Measurements from ENCODE around the gene TAX1BP3.

Gene TAX1BP3

DNA sequence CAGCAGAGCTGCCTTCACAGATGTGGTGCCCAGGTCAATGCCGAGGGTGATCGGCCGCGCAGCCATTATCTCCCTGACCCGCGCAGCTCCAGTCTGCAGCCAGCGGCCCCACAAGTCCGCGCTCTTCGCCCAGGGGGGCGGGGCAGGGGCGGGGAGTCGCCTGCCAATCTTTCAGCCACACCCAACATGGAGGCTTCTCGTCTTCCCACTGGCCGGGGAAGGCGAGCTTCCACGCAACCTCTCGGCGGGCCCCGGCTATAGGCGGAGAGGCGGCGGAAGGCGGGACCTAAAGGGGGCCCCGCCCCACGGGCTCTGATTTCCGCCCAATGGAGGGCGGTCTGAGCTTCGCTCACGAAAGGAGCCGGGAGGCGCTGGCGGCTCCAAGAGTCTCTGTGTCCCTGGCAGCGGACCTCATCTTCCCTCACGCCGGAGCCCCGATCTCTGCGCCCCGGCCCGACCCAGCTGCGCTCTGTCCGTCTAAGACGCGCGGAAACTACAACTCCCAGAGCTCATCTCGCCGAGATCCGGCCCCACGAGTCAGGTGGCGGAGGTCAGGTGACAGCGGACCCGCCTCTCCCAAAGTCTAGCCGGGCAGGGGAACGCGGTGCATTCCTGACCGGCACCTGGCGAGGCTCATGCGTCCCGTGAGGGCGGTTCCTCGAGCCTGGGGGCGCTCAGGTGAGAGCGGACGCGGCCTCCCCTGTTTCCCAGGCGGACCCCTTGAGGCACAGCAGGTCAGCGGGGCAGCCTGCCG lies 32.0 kb downstream of the TAX1BP3 start, which contains the start of the genes CTNS and SHPK (continued):
- TF ChIP-seq ZNF214 (tag by site-specific recombination; IDR thresholded peaks at IDR 0.05; ENCODE audit: borderline replicate concordance) (no peak), ZNF658 (tag by site-specific recombination; IDR thresholded peaks at IDR 0.05) (no peak), AEBP2 (tag by site-specific recombination; IDR thresholded peaks at IDR 0.05; ENCODE audit: borderline replicate concordance) (no peak), SALL2 (tag by site-specific recombination; IDR thresholded peaks at IDR 0.05; ENCODE audit: borderline replicate concordance) (no peak), ZNF571 (tag by site-specific recombination; IDR thresholded peaks at IDR 0.05) (no peak), GLI2 (tag by site-specific recombination; IDR thresholded peaks at IDR 0.05; ENCODE audit: borderline replicate concordance, low read depth) (no peak), MYNN (tag by site-specific recombination; IDR thresholded peaks at IDR 0.05; ENCODE audit: borderline replicate concordance) (no peak), ZNF514 (tag by site-specific recombination; IDR thresholded peaks at IDR 0.05) (no peak), ZSCAN16 (tag by site-specific recombination; IDR thresholded peaks at IDR 0.05) (no peak), GLIS1 (tag by site-specific recombination; IDR thresholded peaks at IDR 0.05) (peak; percentile 87), PRDM4 (tag by site-specific recombination; IDR thresholded peaks at IDR 0.05) (no peak), ZNF169 (tag by site-specific recombination; IDR thresholded peaks at IDR 0.05) (no peak), ZNF341 (tag by site-specific recombination; IDR thresholded peaks at IDR 0.05; ENCODE audit: low read depth) (0 out of 2 replicates have a peak, but pooled peaks have one; percentile 26), ZNF394 (tag by site-specific recombination; IDR thresholded peaks at IDR 0.05; ENCODE audit: borderline replicate concordance) (no peak), ZNF274 (IDR thresholded peaks at IDR 0.05; ENCODE audit: low read length) (no peak), ZNF274 (tag by site-specific recombination; IDR thresholded peaks at IDR 0.05; ENCODE audit: borderline replicate concordance) (no peak), ZNF513 (tag by site-specific recombination; IDR thresholded peaks at IDR 0.05) (no peak), ZNF121 (tag by site-specific recombination; IDR thresholded peaks at IDR 0.05) (no peak)
- TF ChIP-seq, protein P1, sequence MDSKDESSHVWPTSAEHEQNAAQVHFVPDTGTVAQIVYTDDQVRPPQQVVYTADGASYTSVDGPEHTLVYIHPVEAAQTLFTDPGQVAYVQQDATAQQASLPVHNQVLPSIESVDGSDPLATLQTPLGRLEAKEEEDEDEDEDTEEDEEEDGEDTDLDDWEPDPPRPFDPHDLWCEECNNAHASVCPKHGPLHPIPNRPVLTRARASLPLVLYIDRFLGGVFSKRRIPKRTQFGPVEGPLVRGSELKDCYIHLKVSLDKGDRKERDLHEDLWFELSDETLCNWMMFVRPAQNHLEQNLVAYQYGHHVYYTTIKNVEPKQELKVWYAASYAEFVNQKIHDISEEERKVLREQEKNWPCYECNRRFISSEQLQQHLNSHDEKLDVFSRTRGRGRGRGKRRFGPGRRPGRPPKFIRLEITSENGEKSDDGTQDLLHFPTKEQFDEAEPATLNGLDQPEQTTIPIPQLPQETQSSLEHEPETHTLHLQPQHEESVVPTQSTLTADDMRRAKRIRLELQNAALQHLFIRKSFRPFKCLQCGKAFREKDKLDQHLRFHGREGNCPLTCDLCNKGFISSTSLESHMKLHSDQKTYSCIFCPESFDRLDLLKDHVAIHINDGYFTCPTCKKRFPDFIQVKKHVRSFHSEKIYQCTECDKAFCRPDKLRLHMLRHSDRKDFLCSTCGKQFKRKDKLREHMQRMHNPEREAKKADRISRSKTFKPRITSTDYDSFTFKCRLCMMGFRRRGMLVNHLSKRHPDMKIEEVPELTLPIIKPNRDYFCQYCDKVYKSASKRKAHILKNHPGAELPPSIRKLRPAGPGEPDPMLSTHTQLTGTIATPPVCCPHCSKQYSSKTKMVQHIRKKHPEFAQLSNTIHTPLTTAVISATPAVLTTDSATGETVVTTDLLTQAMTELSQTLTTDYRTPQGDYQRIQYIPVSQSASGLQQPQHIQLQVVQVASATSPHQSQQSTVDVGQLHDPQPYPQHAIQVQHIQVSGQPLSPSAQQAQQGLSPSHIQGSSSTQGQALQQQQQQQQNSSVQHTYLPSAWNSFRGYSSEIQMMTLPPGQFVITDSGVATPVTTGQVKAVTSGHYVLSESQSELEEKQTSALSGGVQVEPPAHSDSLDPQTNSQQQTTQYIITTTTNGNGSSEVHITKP (tag by site-specific recombination; IDR thresholded peaks at IDR 0.05), result peak; percentile 84
- TF ChIP-seq, protein P2, sequence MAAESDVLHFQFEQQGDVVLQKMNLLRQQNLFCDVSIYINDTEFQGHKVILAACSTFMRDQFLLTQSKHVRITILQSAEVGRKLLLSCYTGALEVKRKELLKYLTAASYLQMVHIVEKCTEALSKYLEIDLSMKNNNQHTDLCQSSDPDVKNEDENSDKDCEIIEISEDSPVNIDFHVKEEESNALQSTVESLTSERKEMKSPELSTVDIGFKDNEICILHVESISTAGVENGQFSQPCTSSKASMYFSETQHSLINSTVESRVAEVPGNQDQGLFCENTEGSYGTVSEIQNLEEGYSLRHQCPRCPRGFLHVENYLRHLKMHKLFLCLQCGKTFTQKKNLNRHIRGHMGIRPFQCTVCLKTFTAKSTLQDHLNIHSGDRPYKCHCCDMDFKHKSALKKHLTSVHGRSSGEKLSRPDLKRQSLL (tag by site-specific recombination; IDR thresholded peaks at IDR 0.05), result no peak
- TF ChIP-seq, protein P3, sequence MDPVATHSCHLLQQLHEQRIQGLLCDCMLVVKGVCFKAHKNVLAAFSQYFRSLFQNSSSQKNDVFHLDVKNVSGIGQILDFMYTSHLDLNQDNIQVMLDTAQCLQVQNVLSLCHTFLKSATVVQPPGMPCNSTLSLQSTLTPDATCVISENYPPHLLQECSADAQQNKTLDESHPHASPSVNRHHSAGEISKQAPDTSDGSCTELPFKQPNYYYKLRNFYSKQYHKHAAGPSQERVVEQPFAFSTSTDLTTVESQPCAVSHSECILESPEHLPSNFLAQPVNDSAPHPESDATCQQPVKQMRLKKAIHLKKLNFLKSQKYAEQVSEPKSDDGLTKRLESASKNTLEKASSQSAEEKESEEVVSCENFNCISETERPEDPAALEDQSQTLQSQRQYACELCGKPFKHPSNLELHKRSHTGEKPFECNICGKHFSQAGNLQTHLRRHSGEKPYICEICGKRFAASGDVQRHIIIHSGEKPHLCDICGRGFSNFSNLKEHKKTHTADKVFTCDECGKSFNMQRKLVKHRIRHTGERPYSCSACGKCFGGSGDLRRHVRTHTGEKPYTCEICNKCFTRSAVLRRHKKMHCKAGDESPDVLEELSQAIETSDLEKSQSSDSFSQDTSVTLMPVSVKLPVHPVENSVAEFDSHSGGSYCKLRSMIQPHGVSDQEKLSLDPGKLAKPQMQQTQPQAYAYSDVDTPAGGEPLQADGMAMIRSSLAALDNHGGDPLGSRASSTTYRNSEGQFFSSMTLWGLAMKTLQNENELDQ (tag by site-specific recombination; IDR thresholded peaks at IDR 0.05; ENCODE audit: low read depth), result no peak
- TF ChIP-seq, protein P4, sequence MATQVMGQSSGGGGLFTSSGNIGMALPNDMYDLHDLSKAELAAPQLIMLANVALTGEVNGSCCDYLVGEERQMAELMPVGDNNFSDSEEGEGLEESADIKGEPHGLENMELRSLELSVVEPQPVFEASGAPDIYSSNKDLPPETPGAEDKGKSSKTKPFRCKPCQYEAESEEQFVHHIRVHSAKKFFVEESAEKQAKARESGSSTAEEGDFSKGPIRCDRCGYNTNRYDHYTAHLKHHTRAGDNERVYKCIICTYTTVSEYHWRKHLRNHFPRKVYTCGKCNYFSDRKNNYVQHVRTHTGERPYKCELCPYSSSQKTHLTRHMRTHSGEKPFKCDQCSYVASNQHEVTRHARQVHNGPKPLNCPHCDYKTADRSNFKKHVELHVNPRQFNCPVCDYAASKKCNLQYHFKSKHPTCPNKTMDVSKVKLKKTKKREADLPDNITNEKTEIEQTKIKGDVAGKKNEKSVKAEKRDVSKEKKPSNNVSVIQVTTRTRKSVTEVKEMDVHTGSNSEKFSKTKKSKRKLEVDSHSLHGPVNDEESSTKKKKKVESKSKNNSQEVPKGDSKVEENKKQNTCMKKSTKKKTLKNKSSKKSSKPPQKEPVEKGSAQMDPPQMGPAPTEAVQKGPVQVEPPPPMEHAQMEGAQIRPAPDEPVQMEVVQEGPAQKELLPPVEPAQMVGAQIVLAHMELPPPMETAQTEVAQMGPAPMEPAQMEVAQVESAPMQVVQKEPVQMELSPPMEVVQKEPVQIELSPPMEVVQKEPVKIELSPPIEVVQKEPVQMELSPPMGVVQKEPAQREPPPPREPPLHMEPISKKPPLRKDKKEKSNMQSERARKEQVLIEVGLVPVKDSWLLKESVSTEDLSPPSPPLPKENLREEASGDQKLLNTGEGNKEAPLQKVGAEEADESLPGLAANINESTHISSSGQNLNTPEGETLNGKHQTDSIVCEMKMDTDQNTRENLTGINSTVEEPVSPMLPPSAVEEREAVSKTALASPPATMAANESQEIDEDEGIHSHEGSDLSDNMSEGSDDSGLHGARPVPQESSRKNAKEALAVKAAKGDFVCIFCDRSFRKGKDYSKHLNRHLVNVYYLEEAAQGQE (tag by site-specific recombination; IDR thresholded peaks at IDR 0.05), result peak; percentile 19; the same call in 1 of the 2 replicates

Measured in HEK293 (cell line).